ENCODE data around the gene TOMM22. TPM values are rescaled to one million over a fixed set of nuclear protein-coding genes. Genes with fewer than 3 reads are reported as not detected.

The TOMM22 gene
- total RNA-seq, 2 experiments from 2014 or later = 122 to 128 TPM

- H3K4me1 Mint-ChIP-seq (ENCODE audit: low read depth) = peaks cover 30% of the 10 kb centered on the region
- H3K4me3 Mint-ChIP-seq = no peak overlapping the region
- no peak for DNase-seq
- H3K27ac Mint-ChIP-seq = no peak overlapping the region
- POLR2A ChIA-PET = no interaction called here
- no peaks in the 10 kb centered on the region for H3K27me3 Mint-ChIP-seq
- H3K9me3 Mint-ChIP-seq = no peaks in the 10 kb centered on the region
- CTCF ChIA-PET = interaction anchor here (1.1 to 1.7 kb wide), 3 partner anchors 8 to 17 kb away, joined by 3 to 7 read pairs (median 4); no protein-coding TSS in a partner anchor
- H3K36me3 Mint-ChIP-seq = peaks cover 36% of the 10 kb centered on the region
- intact Hi-C loops (cut with micrococcal nuclease) = no loop called here
These were observed 35.1 kb downstream of the TOMM22 start for GRCh38 chr22:38716826-38717225.

DNA sequence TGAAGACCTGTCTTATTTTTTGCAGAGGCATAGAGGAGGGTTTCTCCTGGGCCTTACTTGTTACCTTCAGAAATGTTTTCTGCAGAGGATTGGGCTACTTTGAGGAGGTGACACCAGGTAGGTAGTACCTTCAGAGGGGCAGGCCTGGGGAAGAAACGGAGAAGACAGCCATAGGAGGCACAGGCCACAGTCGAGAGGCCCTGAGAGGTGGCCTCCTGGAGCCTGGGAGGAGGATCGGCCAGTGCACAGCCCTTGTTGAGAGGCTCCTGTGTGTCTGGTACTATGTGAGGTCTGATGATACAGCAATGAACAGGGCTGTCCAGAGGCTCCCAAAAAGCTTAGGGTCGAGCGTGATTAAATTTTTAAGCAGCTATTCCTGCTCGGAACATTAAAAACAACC is 35.5 kb downstream of the TOMM22 start:
- POLR2A ChIA-PET = no interaction called here
- H3K36me3 Mint-ChIP-seq = peaks cover 36% of the 10 kb centered on the region
- no peaks in the 10 kb centered on the region for H3K27me3 Mint-ChIP-seq

GRCh38 chr22:38718414-38718813 is 36.7 kb downstream of the TOMM22 start:
- DNase-seq = no peak
- Mint-ChIP-seq H3K27me3 (no peaks in the 10 kb centered on the region), H3K9me3 (no peaks in the 10 kb centered on the region), H3K27ac (peak overlapping the region; percentile 9), H3K4me3 (no peak overlapping the region), H3K36me3 (peaks cover 39% of the 10 kb centered on the region), H3K4me1 (ENCODE audit: low read depth) (peaks cover 15% of the 10 kb centered on the region)
- POLR2A ChIA-PET = interaction anchor here (0.9 kb wide), 1 partner anchor 8 kb away, joined by 3 read pairs; no protein-coding TSS in a partner anchor
- intact Hi-C loops (cut with micrococcal nuclease) = no loop called here
- CTCF ChIA-PET = interaction anchor here (1.7 kb wide), 1 partner anchor 15 kb away, joined by 7 read pairs; no protein-coding TSS in a partner anchor

More for the DNA sequence above, 35.5 kb downstream of the TOMM22 start:
- no peak overlapping the region for H3K27ac Mint-ChIP-seq
- no peaks in the 10 kb centered on the region for H3K9me3 Mint-ChIP-seq
- intact Hi-C loops (cut with micrococcal nuclease) = no loop called here
- H3K4me1 Mint-ChIP-seq (ENCODE audit: low read depth) = peaks cover 26% of the 10 kb centered on the region
- CTCF ChIA-PET = interaction anchor here (1.1 to 1.7 kb wide), 2 partner anchors 10 to 16 kb away, joined by 3 to 7 read pairs; no protein-coding TSS in a partner anchor
- H3K4me3 Mint-ChIP-seq = no peak overlapping the region
- DNase-seq = no peak

- DNase-seq = no peak
- H3K9me3 Mint-ChIP-seq = no peaks in the 10 kb centered on the region
- H3K4me3 Mint-ChIP-seq = no peak overlapping the region
- POLR2A ChIA-PET = no interaction called here
- intact Hi-C loops (cut with micrococcal nuclease) = no loop called here
- CTCF ChIA-PET = interaction anchor here (1.4 kb wide), 1 partner anchor 14 kb away, joined by 3 read pairs; no protein-coding TSS in a partner anchor
- H3K36me3 Mint-ChIP-seq = peaks cover 37% of the 10 kb centered on the region
- no peaks in the 10 kb centered on the region for H3K27me3 Mint-ChIP-seq
- H3K4me1 Mint-ChIP-seq (ENCODE audit: low read depth) = peaks cover 8% of the 10 kb centered on the region
- no peak overlapping the region for H3K27ac Mint-ChIP-seq
These were observed 37.4 kb downstream of the TOMM22 start for GRCh38 chr22:38719196-38719595.

DNA sequence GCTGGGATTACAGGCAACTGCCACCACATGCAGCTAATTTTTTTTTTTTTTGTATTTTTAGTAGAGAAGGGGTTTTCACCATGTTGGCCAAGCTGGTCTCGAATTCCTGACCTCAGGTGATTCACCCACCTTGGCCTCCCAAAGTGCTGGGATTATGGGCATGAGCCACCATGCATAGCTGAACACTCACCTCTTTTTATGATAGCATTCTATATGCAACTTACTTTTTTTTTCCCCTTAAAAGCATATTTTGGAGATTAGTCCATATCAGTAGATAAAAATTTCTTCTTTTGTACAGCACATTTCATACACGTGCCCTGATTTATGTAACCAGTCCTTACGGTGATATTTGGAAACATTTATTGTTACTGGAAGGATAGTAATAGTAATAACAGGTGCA is 38.6 kb downstream of the TOMM22 start:
- H3K4me3 Mint-ChIP-seq = no peak overlapping the region
- no peak for DNase-seq
- intact Hi-C loops (cut with micrococcal nuclease) = no loop called here
- H3K27me3 Mint-ChIP-seq = no peaks in the 10 kb centered on the region
- CTCF ChIA-PET = interaction anchor here (1.4 kb wide), 1 partner anchor 13 kb away, joined by 3 read pairs; no protein-coding TSS in a partner anchor
- H3K27ac Mint-ChIP-seq = no peak overlapping the region
- no peaks in the 10 kb centered on the region for H3K9me3 Mint-ChIP-seq
- peaks cover 4% of the 10 kb centered on the region for H3K4me1 Mint-ChIP-seq (ENCODE audit: low read depth)
- POLR2A ChIA-PET = no interaction called here
- H3K36me3 Mint-ChIP-seq = peaks cover 48% of the 10 kb centered on the region

DNA sequence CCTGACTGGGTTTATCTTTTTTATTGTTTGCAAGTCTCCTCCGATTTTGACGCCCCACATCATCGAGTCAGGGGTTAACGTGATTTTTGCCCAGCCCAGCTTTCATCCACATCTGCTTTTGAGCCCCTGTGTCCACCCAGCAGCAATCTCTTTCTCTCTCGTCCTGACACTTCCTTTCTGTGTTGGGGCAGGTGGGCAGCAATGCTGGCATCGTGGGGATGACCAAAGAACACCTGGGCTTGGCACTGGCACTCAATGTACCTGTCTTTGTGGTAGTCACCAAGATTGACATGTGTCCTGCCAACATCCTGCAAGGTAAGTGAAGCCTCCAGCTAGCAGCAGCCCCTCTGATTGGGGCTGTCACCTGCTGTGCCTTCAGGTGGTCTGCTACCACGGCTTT is 39.8 kb downstream of the TOMM22 start:
- Mint-ChIP-seq H3K4me1 (ENCODE audit: low read depth) (peaks cover 4% of the 10 kb centered on the region), H3K27me3 (no peaks in the 10 kb centered on the region), H3K27ac (no peak overlapping the region), H3K9me3 (no peaks in the 10 kb centered on the region), H3K4me3 (no peak overlapping the region), H3K36me3 (peaks cover 53% of the 10 kb centered on the region)
- ChIA-PET CTCF (interaction anchor here (0.9 to 4.0 kb wide), 3 partner anchors 12 to 669 kb away, joined by 5 to 33 read pairs (median 5); partner anchors contain the start of gene GTPBP1), POLR2A (interaction anchor here (0.7 kb wide), 1 partner anchor 14 kb away, joined by 3 read pairs; no protein-coding TSS in a partner anchor)
- intact Hi-C loops (cut with micrococcal nuclease) = no loop called here
- no peak for DNase-seq

GRCh38 chr22:38724176-38724575 is 42.4 kb downstream of the TOMM22 start:
- no peaks in the 10 kb centered on the region for H3K4me1 Mint-ChIP-seq (ENCODE audit: low read depth)
- no peak overlapping the region for H3K4me3 Mint-ChIP-seq
- POLR2A ChIA-PET = interaction anchor here (1.2 to 1.4 kb wide), 2 partner anchors 9 to 28 kb away, joined by 5 read pairs; no protein-coding TSS in a partner anchor
- H3K27me3 Mint-ChIP-seq = no peaks in the 10 kb centered on the region
- H3K36me3 Mint-ChIP-seq = peaks cover 55% of the 10 kb centered on the region
- H3K27ac Mint-ChIP-seq = no peak overlapping the region
- DNase-seq = no peak
- CTCF ChIA-PET = interaction anchor here (0.9 to 4.0 kb wide), 13 partner anchors 8 to 42 kb away, joined by 3 to 33 read pairs (median 4); partner anchors contain the start of gene GTPBP1
- H3K9me3 Mint-ChIP-seq = no peaks in the 10 kb centered on the region
- intact Hi-C loops (cut with micrococcal nuclease) = no loop called here

DNA sequence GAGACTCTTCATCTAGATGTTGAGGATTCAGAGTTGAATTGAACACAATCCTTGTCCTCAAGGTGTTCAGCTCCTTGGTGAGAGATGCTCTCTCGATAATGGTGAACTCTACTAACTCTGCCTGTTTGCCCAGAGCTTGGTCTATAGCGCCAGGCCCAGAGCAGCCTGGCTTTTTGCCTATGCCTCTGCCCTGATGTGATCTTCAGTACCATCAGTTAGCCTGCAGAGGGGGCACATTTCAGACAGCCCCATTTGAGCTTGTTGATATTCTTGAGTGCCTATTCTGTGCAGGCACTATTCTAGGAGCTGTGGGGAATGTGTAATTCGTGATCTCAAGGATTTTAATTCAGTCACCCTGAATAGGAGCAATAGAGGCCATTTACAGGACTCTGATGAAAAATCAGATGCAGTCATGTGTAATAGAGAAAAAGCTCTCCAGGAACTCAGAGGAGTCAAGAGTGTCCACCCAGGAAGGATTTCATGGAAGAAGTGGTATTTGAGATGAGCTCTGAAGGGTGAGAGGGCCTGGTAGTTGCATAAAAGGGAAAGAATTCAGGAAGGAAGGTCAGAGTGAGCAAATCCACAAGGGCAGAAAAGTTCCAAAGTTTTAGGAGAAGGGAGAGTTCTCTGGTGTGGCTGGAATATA is 43.3 kb downstream of the TOMM22 start:
- H3K4me3 Mint-ChIP-seq = no peak overlapping the region
- peak overlapping the region; percentile 1 for H3K27ac Mint-ChIP-seq
- ChIA-PET CTCF (interaction anchor here (0.7 to 4.0 kb wide), 21 partner anchors 8 to 112 kb away, joined by 3 to 33 read pairs (median 4); partner anchors contain the start of genes GTPBP1 and SUN2), POLR2A (interaction anchor here (1.2 to 1.4 kb wide), 2 partner anchors 8 to 27 kb away, joined by 5 read pairs; no protein-coding TSS in a partner anchor)
- H3K9me3 Mint-ChIP-seq = no peaks in the 10 kb centered on the region
- no peaks in the 10 kb centered on the region for H3K4me1 Mint-ChIP-seq (ENCODE audit: low read depth)
- intact Hi-C loops (cut with micrococcal nuclease) = no loop called here
- no peaks in the 10 kb centered on the region for H3K27me3 Mint-ChIP-seq
- DNase-seq = no peak
- peaks cover 60% of the 10 kb centered on the region for H3K36me3 Mint-ChIP-seq

DNA sequence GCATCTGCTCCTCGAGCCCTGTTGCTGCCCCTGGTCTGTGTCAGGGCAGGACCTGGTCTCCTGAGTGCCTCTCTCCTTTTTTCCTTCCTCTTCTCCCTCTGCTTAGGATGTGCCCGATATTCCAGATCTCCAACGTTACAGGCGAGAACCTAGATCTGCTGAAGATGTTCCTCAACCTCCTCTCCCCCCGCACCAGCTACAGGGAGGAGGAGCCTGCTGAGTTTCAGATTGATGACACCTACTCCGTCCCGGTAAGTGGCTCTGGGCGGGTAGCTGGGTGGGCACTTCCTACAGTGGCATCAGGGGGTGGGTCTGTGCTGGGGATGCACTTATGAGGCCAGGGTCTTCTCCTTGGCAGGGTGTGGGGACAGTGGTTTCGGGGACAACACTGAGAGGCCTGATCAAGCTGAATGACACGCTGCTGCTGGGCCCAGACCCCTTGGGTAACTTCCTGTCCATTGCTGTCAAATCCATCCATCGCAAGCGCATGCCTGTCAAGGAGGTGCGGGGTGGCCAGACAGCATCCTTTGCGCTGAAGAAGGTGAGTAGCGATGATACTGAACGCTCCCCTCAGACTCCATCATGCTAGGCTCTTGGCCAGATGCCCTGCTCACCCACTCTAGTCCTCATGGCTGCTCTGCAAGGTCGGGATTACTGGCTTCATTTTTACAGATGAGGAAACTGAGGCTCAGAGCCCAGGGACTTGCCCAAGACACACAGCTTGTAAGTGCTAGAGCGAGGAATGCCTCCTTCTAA is 44.3 kb downstream of the TOMM22 start:
- Mint-ChIP-seq H3K9me3 (no peaks in the 10 kb centered on the region), H3K27ac (no peak overlapping the region), H3K4me3 (no peak overlapping the region), H3K27me3 (no peaks in the 10 kb centered on the region), H3K36me3 (peaks cover 65% of the 10 kb centered on the region), H3K4me1 (ENCODE audit: low read depth) (no peaks in the 10 kb centered on the region)
- DNase-seq = no peak
- POLR2A ChIA-PET = interaction anchor here (1.0 kb wide), 1 partner anchor 8 kb away, joined by 3 read pairs; no protein-coding TSS in a partner anchor
- intact Hi-C loops (cut with micrococcal nuclease) = no loop called here
- CTCF ChIA-PET = interaction anchor here (0.8 to 1.6 kb wide), 8 partner anchors 9 to 111 kb away, joined by 3 to 14 read pairs (median 4); partner anchors contain the start of gene SUN2

GRCh38 chr22:38727123-38727522 is 45.4 kb downstream of the TOMM22 start:
- H3K27ac Mint-ChIP-seq = peak overlapping the region; percentile 49
- no peaks in the 10 kb centered on the region for H3K4me1 Mint-ChIP-seq (ENCODE audit: low read depth)
- no peaks in the 10 kb centered on the region for H3K27me3 Mint-ChIP-seq
- CTCF ChIA-PET = interaction anchor here (0.9 kb wide), 1 partner anchor 10 kb away, joined by 3 read pairs; no protein-coding TSS in a partner anchor
- DNase-seq = no peak
- no peaks in the 10 kb centered on the region for H3K9me3 Mint-ChIP-seq
- POLR2A ChIA-PET = no interaction called here
- peaks cover 59% of the 10 kb centered on the region for H3K36me3 Mint-ChIP-seq
- H3K4me3 Mint-ChIP-seq = no peak overlapping the region
- intact Hi-C loops (cut with micrococcal nuclease) = no loop called here

- POLR2A ChIA-PET = interaction anchor here (1.2 kb wide), 1 partner anchor 10 kb away, joined by 3 read pairs; no protein-coding TSS in a partner anchor
- Mint-ChIP-seq H3K36me3 (peaks cover 56% of the 10 kb centered on the region), H3K4me1 (ENCODE audit: low read depth) (no peaks in the 10 kb centered on the region), H3K4me3 (no peak overlapping the region), H3K27ac (peak overlapping the region; percentile 49), H3K27me3 (no peaks in the 10 kb centered on the region), H3K9me3 (no peaks in the 10 kb centered on the region)
- intact Hi-C loops (cut with micrococcal nuclease) = no loop called here
- DNase-seq = no peak
- CTCF ChIA-PET = no interaction called here
These were observed 46.0 kb downstream of the TOMM22 start for GRCh38 chr22:38727530-38728451.
